ENCODE results near the gene NRG2.

GRCh38 chr5:139946006-139946405, 97.1 kb downstream of the NRG2 start:
- TF ChIP-seq CTCF (IDR thresholded peaks at IDR 0.05) (no peak), POLR2A (IDR thresholded peaks at IDR 0.05) (no peak)
